ENCODE data around the gene C3orf20. TPM values are rescaled to one million over a fixed set of nuclear protein-coding genes. Genes with fewer than 3 reads are reported as not detected.

Gene C3orf20
- total and polyA plus RNA-seq, 2 of the 13 experiments (the other 11 are each of a cell fraction or from before 2014, with no cell fraction given), result 0.03 to 0.04 TPM

- peak; percentile 85 for TF ChIP-seq ZBTB34 (CRISPR knock-in tag; IDR thresholded peaks at IDR 0.05)
- TF ChIP-seq ZNF251 (CRISPR knock-in tag; IDR thresholded peaks at IDR 0.05), result no peak
- TF ChIP-seq SMAD9 (CRISPR knock-in tag; IDR thresholded peaks at IDR 0.05), result 0 out of 2 replicates have a peak, but pooled peaks have one; percentile 38
- no peak for TF ChIP-seq YY1 (IDR thresholded peaks at IDR 0.05; ENCODE audit: insufficient read depth, insufficient replicate concordance, low read depth, low read length)
- TF ChIP-seq PAWR (CRISPR knock-in tag; IDR thresholded peaks at IDR 0.05; ENCODE audit: borderline replicate concordance), result no peak
- TF ChIP-seq MTF2 (CRISPR knock-in tag; IDR thresholded peaks at IDR 0.05; ENCODE audit: borderline replicate concordance), result no peak
- no peak for TF ChIP-seq RORA (CRISPR knock-in tag; IDR thresholded peaks at IDR 0.05)
- no peak for TF ChIP-seq HNRNPLL (IDR thresholded peaks at IDR 0.05; ENCODE audit: low read depth, low read length, poor library complexity, severe bottlenecking)
- TF ChIP-seq ZBTB46 (CRISPR knock-in tag; IDR thresholded peaks at IDR 0.05; ENCODE audit: borderline replicate concordance), result no peak
- TF ChIP-seq MBNL3 (CRISPR knock-in tag; conservative IDR thresholded peaks at IDR 0.05), result no peak
- peak; percentile 61 for TF ChIP-seq POGK (CRISPR knock-in tag; conservative IDR thresholded peaks at IDR 0.05)
- TF ChIP-seq RNF219 (CRISPR knock-in tag; IDR thresholded peaks at IDR 0.05), result 0 out of 2 replicates have a peak, but pooled peaks have one; percentile 72
- no peak for TF ChIP-seq EZH2 (conservative IDR thresholded peaks at IDR 0.05; ENCODE audit: low read depth, low read length)
- peak; percentile 88; the same call in 1 of the 2 replicates for TF ChIP-seq JUND (CRISPR knock-in tag; IDR thresholded peaks at IDR 0.05)
- no peak for TF ChIP-seq RELA (CRISPR knock-in tag; IDR thresholded peaks at IDR 0.05)
- peak; percentile 91 for TF ChIP-seq CREB1 (IDR thresholded peaks at IDR 0.05)
- peak; percentile 92 for TF ChIP-seq CREB1 (CRISPR knock-in tag; IDR thresholded peaks at IDR 0.05)
- TF ChIP-seq SIN3B (IDR thresholded peaks at IDR 0.05; ENCODE audit: low read length), result no peak
Measured at GRCh38 chr3:14678015-14678503, 3.1 kb downstream of the C3orf20 start (continued).

Measured in HepG2 (cell line).